HPDE6-E6E7 (cell line): Measurements from ENCODE around the gene BCL11A.

ENCODE experiments used
- DNase-seq: peaks from one replicate; pipeline ENCODE4 v3.0.0; 2011; ENCODE audit warnings: missing footprints; ENCODE audit errors: extremely low spot score

BCL11A gene

DNA sequence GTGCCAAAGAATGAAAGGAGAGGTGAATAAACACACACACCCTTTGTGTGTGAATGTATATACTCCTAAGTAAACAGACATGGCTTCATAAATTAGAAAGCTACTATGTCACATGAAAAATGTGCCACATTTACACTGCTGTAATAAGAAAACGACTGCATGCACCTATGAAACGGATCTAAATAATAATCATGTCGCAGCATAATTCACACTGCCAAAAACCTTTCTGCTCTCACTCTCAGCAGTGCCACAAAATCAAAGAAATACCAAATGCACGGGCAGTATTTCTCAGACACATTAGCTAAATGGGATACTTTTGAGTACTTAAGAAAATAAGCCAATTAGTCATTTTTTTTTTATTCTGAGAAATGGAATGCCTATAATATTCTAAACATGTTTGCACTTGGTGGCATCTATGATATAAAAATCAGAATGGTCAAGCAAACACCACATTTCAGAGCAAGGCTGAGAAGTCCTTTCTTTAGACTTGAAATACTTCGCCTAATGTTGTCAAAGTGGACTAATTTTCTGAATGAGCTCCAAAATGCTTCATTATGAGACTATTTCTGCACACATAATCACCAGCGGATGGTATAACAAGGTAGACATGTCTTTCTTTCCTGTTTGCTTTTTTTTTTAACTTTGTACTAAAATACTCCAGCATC, 6.6 kb downstream of the BCL11A start:
- DNase-seq, result no peak

DNA sequence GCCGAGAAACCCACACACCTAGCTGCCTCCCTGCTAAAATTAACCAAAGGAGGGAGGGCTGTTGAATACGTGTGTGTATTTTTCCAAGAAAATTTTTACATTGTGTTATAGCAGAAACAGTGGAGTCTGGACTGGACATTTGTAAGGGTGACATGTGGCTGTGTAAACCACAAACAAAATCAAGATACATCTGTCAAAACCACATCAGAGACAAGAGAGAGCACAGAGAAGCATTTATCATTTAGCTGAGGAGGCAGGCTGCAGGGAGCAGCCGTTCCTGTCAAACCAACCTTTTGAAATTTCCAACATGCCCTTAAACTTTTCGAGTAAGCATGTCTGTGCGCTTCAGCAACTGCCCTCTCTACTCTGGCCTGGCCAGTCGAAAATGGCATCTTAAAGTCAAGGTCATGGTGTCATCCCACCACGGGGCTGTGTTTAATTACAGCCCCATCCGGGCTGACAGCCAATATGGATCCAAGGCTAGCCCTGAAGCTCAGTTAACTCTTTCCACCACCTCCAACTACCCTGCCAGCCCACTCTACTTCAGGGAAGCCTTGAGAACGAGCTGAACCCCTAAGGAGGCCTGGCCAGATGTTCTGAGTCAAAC, 8.4 kb downstream of the BCL11A start:
- no peak for DNase-seq

DNA sequence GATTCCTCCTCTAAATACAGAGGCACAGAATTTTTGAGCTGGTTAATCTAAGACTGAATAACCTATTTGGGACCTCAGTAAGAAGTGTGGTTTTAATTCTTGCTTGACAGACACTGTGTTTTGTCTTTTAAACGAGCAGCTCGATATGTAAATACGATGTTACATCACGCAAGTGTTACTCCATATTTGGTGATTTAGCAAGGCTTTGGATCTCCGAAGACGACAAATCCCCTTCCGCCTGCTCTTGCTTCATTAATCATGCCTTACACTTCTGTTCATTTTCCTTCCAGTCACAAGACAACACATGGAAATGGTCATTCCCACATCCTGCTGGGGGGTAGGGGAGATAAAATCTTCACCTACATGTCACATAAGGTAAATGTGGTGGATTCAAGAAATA, 9.4 kb downstream of the BCL11A start:
- no peak for DNase-seq

DNA sequence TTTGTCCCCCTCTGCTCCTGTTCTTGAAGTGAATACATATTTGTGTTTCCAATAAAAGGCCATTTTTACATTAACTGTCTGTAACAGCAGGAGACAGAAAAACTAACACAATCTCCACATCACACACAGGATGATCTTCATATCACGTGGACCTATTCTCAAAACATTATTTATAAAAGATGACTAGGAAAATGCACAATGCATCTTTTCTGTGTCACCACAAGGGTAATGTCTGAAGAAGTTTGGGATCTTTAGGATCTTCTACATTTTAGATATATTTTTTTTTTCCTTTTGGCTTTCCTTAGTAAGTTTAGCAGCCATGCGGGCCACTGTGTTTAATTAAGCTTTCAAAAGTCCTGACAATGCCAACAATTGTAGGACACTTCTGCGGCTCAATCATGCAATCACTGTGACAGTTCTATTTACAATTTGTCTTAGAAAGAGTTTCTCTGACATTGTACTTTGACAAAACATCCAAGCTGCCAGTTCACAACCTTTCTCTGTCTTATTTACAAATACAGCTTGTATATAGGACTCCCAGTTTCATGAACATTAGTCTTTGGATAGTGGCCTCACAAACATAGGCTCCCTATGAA, 12.3 kb downstream of the BCL11A start:
- no peak for DNase-seq

DNA sequence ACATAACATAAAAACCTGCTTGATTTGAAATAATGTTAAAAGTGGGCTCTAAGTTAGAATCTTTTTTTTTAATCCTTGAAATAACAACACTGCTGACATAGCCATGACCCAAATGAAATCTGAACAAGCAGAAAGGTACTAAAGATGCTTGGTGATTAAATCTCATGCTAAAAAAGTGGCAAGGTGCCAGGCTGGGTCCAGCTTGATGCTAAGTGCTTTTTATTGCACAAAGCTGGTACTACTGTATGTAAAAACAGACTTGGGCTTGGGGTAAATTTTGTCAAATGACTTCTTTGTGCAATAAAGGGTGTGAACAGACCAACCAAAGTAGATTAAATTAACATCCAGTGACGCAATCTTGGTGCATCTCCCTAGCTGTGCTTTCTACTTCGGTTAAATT, 13.4 kb downstream of the BCL11A start:
- no peak for DNase-seq

DNA sequence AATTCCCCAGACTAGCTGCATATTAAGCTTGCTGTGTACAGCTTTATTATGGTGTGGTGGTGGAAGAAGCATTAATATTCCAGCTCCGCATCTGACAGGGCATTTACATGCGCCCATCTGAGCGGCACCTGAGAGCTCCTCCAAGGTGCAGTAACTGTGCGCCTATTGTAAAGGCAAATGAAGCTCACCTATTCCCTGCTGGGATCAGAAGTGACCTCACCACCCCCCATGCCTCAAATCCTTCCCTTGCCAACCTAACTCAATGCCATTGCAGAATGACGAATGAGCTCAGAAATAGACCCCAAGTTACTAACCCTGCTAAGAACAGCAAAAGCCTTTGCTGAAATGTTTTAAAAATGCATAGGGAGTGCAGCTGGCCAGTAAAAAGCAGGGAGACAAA, 14.3 kb downstream of the BCL11A start:
- no peak for DNase-seq

DNA sequence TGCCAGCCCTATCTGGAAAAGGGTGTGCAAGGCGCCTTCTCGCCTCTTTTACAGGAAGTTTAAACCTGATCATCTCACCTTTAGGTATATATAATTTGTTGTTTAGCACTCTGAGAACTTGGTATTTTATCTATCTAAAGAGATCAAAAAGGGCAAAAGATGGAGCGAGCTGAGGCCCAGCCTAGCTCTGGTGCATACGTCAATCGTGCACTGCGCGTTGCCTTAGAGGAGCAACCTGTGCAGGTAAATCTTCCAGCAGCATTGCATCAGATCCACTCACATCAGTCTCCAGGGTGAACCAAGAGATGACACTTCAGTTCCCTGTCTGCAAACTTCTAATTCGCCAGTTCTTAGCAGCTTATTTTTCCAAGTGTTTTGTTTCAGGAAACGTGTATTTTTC, 15.4 kb downstream of the BCL11A start:
- no peak for DNase-seq

DNA sequence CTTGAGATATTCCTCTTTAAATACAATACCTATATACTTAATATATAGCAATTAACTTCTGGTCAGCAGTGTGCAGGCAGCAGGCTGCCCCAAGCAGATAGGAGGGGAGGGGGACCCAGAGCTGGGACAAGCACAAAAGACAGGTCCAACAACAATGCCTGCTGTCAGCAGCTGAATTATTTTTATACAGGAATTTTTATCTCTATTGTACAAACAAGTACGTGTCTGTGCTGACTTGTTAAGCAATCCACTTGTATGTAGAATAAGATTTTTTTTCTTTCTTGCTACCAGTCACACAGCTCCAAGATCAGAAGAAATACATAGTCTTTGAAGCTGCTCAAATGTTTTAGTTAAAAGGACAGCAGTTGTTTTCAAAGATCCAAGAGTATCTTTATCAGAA, 16.7 kb downstream of the BCL11A start:
- no peak for DNase-seq

DNA sequence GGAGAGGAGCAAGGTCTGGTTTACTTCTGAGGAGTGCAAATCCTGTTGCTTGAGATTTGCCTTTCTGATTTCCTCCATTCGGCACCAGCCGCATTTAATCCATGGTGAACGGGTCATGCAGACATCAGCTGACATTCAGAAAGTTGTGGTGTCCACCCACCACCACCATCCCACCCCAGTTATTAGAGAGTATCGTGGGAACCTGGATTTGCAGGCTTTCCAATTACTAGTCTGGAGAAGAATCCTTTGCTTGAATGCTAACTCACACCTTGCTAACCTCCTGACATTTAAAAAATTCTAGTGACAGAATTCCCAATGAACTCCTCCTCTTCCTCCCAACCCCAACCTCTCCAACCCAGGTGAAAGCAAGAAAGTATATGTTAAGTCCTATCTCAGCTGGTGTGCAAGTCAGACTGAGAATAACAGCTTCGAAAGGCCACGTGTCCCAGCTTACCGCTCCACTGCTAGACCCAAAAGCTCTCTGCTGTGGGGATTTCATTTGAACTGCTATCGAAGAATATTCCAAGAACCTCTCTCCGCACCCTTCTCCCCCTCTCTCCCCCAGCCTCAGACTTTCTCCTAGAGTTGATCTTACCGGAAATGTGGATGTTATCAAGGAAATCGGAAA, 17.7 kb downstream of the BCL11A start:
- DNase-seq, result no peak

DNA sequence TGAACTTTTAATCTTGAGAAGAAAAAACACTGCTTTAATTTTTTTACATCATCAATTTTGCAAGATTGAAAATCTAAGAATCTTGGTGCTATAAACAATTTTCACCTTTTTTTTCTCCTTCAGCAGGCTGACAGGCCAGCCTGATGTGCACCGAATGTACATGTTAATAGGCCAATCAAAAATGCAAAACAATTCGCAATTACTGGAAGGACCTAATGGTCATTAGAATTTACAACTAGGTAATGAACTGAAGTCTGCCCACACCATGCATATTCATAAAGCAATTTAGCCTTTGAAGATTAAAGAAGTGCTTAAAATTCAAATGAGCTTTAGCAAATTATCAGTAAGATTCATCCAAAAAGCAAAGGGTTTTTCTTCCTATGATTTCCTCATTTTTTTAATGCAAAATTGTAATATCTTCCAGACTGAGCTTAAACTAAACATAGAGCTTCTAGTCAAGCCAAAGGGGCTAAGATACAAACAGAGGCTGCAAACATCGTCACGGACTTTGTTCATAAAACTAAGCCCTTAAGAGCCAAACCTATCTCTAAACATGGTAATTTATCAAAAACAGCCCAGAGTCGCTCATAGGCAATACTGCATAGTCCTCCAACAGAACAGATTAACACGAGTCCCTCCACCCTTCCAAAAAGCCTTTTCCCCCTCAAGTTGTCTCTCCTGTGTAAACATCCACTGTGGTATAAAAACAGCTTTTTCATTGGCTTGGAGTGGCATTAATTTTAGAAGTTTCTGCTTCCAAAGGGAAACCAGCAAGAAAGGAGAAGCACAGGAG, 18.4 kb downstream of the BCL11A start:
- DNase-seq, result no peak

DNA sequence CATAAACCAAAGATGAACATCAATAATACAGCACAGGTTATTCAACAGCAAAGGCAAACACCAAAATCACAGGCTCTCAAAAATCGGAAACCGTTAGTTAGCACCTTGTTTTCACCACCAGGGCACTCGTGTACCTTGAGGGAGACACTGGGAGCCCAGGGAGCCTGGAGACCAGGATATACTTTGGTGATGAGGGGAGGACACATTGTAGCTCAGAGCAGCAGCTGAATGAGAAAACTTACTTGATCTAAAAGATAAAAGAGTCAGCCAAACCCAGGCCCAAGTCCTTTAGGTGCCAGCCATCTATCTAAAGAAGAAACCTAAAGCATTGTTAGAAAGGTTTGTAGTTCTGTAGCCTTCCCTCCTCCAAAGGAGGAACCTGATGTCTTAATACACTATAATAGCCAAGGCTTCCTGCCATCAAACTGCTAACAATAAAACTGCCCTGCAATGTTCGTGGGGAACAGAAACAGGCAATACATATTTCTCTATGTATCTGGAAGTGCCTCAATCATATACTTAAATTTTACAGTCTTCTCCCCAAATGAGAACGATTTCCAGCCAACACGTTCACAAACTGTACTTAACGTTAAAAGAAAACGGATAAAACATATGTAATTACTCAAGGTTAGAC, 19.3 kb downstream of the BCL11A start:
- no peak for DNase-seq

DNA sequence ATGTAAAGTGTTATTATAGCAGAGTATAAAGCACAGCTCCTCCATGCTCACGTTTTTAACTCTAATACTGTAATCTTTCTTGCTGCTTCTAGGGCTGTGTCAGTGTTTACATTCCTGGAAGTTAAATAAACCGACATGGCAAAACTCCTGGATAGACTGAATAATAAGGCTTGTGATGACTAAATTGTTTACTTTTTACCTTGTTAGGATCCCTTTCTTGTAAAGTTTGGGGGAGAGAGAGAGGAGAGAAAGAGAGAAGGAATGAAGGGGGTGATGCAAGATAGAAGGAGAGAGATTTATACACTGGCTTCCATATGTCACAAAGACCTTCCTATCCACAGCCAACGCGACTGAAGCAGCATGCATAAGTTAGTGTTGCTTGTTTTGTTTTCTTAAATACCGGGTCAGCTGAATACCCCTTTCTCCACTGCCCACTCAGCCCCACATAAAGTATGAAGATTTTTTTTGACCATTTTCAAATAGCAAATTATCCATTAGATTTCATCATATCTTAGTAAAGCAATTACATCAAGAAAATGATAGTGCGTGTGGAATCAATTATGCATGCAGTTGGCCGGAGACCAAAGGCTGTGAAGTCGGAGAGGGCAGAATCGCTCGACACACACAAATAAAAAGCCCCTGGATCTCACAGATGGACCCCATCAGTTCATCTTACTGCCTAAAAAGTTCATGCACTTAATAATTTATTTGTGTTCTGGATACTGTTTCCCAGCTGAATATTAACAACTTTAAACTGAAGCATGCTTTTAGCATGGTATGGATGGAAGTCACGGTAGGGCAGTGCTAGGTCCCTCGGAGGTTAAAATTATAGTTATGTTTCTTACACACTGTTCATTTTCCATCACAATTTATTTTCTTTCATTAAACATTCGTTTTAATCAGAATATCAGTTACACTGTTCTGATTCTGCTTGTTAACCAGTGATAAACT, 20.1 kb downstream of the BCL11A start:
- DNase-seq, result no peak

DNA sequence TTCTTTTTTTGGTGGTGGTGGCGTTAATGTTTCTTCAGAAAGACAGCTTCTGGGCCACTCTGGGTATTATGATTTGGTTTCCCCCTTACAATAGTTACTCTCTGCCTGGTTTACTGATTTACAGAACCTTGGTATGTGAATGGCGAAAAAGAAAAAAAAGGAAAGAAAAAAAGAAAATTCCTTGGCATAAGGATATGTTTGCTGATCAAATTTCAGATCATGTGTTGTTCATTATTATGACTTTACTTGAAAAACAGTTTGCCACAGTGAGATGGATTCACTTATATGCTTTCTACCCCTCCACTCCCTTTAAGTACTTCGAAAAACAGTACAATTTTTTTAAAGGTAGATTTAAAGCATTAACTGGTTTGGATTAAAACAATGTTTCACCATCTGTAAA, 21.0 kb downstream of the BCL11A start:
- DNase-seq, result no peak

DNA sequence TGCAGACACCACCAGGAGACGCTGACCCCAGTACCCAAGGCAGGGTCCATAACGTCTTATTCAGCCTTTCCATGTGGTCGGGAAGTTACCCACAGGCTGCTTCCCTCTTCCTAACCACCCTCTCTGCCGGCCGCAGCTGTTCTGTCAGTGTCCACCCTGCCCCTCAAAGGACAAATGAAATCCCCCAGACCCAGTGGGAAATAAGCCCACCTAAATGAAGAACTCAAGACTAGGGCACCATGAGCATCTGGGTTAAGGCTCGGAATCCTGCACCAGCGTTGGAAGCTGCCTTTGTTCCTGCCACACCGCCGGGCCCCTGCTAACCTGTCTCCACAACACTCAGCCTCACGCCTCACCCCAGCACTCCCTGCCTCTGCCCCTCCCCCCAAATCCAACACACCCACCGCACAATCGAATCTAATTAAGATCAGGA, 21.7 kb downstream of the BCL11A start:
- DNase-seq, result no peak

DNA sequence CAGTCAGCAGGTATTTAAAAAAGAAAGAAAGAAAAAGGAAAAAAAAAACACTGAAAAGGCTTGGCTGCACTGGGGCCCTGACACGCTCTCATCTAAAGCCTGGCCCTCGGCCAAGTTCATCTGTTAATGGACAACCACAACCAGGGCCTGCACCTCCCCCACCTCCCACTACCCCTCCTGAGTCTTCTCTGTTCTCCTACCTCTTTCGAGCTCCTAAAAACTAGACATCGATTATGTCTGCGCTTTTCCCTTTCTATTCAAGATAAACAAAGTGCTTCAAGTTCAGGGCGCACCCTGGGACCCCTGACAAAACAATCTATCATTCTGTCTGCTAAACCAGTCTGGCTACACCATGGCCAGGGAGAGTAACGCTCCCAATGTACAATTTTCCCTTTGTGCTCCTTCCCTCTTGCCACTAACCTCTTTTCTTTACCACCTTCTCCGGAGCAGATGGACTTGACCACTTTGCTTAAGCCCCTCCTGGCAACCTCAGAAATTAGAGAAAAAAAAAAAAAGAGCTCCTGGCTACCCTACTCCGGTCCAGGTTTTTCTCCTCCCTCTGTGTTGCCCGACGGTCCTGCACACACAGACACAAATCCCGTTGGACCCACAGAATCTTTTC, 22.7 kb downstream of the BCL11A start:
- DNase-seq, result no peak

DNA sequence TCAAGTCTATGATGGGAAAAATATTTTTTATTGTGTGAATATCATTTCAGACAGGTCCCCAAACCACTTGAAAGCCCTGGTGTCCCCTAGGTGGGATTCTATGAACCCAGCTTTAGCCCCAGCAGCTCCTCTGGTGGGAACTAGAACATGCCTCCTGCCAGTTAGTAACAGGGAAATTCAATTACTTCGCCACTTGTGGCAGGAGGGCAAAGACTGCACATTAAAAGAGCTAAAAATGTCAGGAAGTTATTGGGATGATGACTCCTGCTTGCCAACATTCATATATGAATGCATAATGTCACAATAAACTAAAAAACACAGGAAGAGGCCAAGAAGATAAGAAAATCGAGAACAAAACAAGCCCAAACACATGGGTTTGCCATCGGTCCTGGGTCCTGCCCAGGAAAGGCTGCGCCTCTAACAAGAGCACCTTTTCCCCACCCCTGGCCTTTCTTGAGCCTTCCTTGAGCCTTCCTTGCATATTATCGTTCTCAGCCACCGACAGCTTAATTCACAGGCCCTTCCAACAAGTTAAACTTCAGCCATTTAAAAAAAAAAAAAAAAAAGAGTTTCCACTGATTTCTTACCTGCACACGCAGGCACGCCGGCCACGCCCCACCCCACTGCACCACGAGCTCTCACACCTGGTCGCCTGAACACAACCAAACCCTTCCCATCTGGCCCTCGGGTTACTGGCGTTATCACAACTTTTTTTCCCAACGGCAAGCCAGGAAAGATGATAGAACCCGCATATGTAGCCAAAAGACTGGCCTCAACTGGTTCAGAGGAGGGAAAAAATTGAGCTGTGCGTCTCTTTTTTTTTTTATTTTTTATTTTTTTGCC, 23.4 kb downstream of the BCL11A start:
- no peak for DNase-seq

DNA sequence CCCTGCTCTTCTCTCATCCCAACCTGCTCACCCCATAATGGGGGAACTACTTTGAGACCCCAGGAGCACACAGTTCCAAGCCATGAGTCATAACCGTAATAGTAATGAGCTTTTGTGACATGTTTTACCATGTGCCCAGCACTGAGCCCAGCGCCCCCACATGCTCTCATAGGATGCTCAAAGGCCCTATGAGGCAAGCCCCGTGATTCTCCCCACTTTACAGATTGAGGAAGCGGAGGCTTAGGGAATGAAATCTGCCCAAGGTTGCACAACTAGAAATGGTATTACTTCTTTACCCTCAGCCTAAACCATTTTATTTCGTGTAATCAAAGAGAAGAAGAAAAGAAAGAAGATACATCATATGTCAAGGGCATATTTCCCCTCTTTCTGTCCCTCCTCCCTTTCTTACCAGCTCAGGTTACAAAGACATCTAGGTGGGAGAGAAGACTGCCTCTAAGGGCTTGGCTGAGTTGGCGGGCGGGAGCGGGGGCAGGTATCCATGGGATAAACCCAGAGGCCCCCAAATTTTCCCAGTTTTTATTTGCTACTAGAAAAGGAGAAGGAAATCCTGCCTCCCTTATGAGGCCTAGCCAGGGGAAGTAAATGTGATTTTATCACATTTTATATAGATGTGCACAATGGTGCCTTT, 24.2 kb downstream of the BCL11A start:
- DNase-seq, result no peak

DNA sequence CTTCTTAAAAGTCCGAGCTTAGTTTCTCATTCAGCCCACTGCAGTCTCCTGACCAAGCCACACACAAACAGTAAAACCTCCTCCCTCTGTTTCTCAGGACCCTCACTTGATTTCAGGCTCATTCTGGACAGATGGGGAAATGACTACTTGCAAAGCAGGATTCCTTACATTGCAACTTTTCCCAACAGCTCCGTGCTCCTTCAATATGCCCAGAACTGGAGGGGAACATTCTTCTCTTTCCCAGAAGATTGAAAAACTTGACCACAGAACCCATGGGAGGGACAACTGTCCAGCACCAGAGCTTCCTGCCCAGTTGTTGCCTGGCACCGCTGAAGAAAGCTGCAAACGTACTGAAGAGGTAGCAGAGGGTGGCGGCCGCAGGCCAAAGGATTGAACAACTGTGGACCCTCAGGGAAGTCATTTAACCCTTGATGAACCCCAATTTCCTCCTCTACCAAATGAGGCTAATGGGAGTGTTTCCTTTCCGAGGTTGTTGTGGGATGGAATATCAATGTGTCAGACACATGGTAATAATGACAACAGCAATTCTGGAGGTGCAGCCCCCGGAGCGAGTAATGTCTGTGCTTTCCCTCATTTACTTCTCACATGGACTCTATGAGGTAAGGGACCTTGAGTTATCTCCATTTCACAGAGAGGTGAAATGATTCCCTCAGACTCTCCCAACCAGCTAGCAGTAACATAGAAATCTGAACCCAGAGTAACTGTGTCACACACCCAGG, 25.0 kb downstream of the BCL11A start:
- DNase-seq, result no peak
